ENCODE data around the gene RPL22.

- TF ChIP-seq SIN3A (IDR thresholded peaks at IDR 0.05; ENCODE audit: borderline replicate concordance, insufficient read depth, low read length) (no peak), POLR2AphosphoS5 (IDR thresholded peaks at IDR 0.05; ENCODE audit: low read depth, low read length) (no peak)
These were observed 33.9 kb downstream of the RPL22 start for GRCh38 chr1:6165441-6165985.

Measured in PFSK-1 (cell line).